Left ventricle myocardium inferior (tissue), 1 donor: ENCODE data around the gene NCOA4. TPM values are rescaled to one million over a fixed set of nuclear protein-coding genes. Genes with fewer than 3 reads are reported as not detected.
A peak's percentile ranks its signal among the peaks of the same experiment; 100 is the strongest.
"Not testable (repeated sequence)": the region's sequence is repeated elsewhere in the genome, so short reads cannot be mapped to it uniquely, and the experiment has no call there.

Experiments used
- DNase-seq: peaks from one replicate; pipeline ENCODE4 v3.0.0-alpha.2; 2020
- H3K27ac ChIP-seq: fragments of 200-600 bp; replicated peaks from 2 replicates; pipeline ENCODE4 v1.8.0; 2021
- H3K27me3 ChIP-seq: fragments of 200-600 bp; 2 replicates; pipeline ENCODE4 v1.8.0; 2021; ENCODE audit warnings: low read depth
- H3K36me3 ChIP-seq: fragments of 200-600 bp; 2 replicates; pipeline ENCODE4 v1.8.0; 2021
- H3K4me1 ChIP-seq: fragments of 200-600 bp; 2 replicates; pipeline ENCODE4 v1.8.0; 2021
- H3K4me3 ChIP-seq: fragments of 200-600 bp; 2 replicates; pipeline ENCODE4 v1.8.0; 2021; ENCODE audit warnings: mild to moderate bottlenecking, moderate library complexity
- H3K9me3 ChIP-seq: fragments of 200-600 bp; replicated peaks from 2 replicates; pipeline ENCODE4 v1.8.0; 2021
- intact Hi-C: fragments of 100-400 bp; cut with micrococcal nuclease; formaldehyde crosslinking; loops from one replicate; pipeline ENCODE4 v1.11.0; 2022
- total RNA-seq: library from RNA; stranded (reverse); fragmentation: NEBNext Ultra II Directional; extraction: Animal tissue kit (Norgen Biotek cat#: 25700); gene quantifications from one replicate; pipeline ENCODE4 v1.2.1, GENCODE V29; 2021
- TF ChIP-seq, protein P1 (sequence below): fragments of 200-600 bp; IDR thresholded peaks from 2 replicates; pipeline ENCODE4 v1.8.0; 2021; ENCODE audit warnings: antibody characterized with exemption, mild to moderate bottlenecking, borderline replicate concordance
- donor health status: DM: no; HTN: yes; CAD: no; lungs with severe emphysema.

The NCOA4 gene
- total RNA-seq, 1 donor from 2014 or later = 270 TPM

- Histone ChIP-seq H3K36me3 (peaks cover 78% of the 10 kb centered on the region), H3K9me3 (no peaks in the 10 kb centered on the region), H3K27ac (no peak overlapping the region), H3K4me1 (no peaks in the 10 kb centered on the region), H3K27me3 (no peaks in the 10 kb centered on the region), H3K4me3 (no peak overlapping the region)
- no peak for DNase-seq
- TF ChIP-seq, protein P1, sequence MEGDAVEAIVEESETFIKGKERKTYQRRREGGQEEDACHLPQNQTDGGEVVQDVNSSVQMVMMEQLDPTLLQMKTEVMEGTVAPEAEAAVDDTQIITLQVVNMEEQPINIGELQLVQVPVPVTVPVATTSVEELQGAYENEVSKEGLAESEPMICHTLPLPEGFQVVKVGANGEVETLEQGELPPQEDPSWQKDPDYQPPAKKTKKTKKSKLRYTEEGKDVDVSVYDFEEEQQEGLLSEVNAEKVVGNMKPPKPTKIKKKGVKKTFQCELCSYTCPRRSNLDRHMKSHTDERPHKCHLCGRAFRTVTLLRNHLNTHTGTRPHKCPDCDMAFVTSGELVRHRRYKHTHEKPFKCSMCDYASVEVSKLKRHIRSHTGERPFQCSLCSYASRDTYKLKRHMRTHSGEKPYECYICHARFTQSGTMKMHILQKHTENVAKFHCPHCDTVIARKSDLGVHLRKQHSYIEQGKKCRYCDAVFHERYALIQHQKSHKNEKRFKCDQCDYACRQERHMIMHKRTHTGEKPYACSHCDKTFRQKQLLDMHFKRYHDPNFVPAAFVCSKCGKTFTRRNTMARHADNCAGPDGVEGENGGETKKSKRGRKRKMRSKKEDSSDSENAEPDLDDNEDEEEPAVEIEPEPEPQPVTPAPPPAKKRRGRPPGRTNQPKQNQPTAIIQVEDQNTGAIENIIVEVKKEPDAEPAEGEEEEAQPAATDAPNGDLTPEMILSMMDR = no peak
- intact Hi-C loops = no loop called here
These were observed 29.9 kb downstream of the NCOA4 start for GRCh38 chr10:46000538-46000937.

GRCh38 chr10:45999955-46000354 lies 30.5 kb downstream of the NCOA4 start:
- H3K36me3 ChIP-seq = peaks cover 72% of the 10 kb centered on the region

GRCh38 chr10:45997994-45998763 lies 32.2 kb downstream of the NCOA4 start:
- peaks cover 62% of the 10 kb centered on the region for H3K36me3 ChIP-seq
- H3K4me3 ChIP-seq = no peak overlapping the region
- TF ChIP-seq, protein P1 = no peak
- DNase-seq = no peak
- no peaks in the 10 kb centered on the region for H3K9me3 ChIP-seq
- no peaks in the 10 kb centered on the region for H3K4me1 ChIP-seq
- H3K27me3 ChIP-seq = no peaks in the 10 kb centered on the region
- intact Hi-C loops = no loop called here
- H3K27ac ChIP-seq = no peak overlapping the region

More at GRCh38 chr10:45999955-46000354, 30.5 kb downstream of the NCOA4 start:
- H3K9me3 ChIP-seq, H3K27me3 ChIP-seq, DNase-seq, intact Hi-C loops, H3K4me3 ChIP-seq, H3K27ac ChIP-seq, H3K4me1 ChIP-seq: not testable (repeated sequence)

- peaks cover 60% of the 10 kb centered on the region for H3K36me3 ChIP-seq
- no peak overlapping the region for H3K4me3 ChIP-seq
- TF ChIP-seq, protein P1 = no peak
- DNase-seq = no peak
- intact Hi-C loops = no loop called here
- no peaks in the 10 kb centered on the region for H3K9me3 ChIP-seq
- H3K4me1 ChIP-seq = no peaks in the 10 kb centered on the region
- no peak overlapping the region for H3K27ac ChIP-seq
- H3K27me3 ChIP-seq = no peaks in the 10 kb centered on the region
These were observed 32.9 kb downstream of the NCOA4 start for GRCh38 chr10:45997557-45997956.

DNA sequence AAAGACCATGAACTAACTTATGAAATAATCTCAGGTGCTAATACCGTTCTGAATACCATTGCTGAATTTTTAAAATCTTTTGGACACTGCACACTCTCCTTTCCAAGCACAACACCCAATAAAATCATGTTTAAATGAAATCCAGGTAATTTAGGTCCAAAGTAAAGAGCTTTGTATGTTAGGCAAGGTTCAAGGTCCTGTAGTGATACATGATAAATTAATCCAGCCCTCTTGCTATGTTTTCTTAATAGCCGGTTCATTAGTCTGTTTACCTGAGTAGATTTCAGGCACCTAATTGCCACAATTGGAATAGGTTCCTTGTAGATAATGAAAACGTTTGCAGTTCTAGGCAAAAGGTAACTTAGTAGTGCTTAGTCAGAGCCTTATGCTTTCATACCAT lies 44.8 kb downstream of the NCOA4 start:
- H3K27ac ChIP-seq, H3K4me3 ChIP-seq, DNase-seq, H3K9me3 ChIP-seq, H3K27me3 ChIP-seq, intact Hi-C loops: not testable (repeated sequence)
- H3K36me3 ChIP-seq = peaks cover 55% of the 10 kb centered on the region
- H3K4me1 ChIP-seq = peaks cover 11% of the 10 kb centered on the region

DNA sequence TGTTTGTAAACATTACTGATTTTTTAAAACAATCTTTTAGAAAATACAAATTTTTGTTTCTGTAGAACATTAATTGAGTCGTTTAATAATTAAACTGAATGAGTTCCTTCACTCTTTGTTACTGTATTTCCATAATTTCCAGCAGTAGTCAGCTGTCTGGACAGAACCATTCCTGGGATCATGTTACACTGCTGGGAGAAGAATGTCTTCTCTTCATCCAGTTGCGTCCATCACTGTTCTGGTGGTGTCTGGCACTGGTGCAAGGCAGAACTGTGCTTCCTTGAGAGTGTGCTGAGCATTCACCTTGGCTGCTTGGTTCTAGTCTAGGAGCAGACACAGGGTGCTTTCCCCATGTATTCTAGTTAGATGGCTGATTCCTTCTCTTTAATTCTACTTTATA lies 46.0 kb downstream of the NCOA4 start:
- intact Hi-C loops, H3K27ac ChIP-seq, H3K9me3 ChIP-seq, H3K27me3 ChIP-seq, DNase-seq, H3K4me3 ChIP-seq: not testable (repeated sequence)
- Histone ChIP-seq H3K4me1 (peaks cover 11% of the 10 kb centered on the region), H3K36me3 (peaks cover 47% of the 10 kb centered on the region)

DNA sequence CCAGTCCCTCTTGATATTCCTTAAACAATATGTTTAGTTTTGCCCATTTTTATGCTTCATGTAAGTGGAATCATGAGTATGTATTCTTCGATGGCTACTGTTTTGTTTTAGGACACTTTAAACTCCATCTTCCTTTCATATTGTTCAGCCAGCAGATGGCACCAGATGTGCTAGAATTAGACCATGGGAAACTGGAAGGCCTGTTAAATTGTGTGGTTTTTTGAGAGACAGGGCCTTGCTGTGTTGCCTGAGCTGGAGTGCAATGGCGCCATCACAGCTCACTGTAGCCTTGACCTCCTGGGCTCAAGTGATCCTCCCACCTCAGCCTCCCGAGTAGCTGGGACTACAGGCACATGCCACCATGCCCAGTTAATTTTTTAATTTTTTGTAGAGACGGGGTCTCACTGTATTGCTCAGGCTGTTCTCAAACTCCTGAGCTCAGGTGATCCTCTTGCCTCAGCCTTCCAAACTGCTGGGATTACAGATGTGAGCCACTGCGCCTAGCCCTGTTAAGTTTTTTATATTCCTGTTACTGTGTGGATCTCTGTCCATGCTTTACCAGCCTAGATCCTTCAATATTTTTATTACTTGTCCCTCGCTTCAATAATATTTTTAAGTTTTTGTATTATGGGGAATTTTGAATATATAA lies 46.8 kb downstream of the NCOA4 start:
- H3K4me3 ChIP-seq, DNase-seq, intact Hi-C loops, H3K27me3 ChIP-seq, H3K27ac ChIP-seq, H3K9me3 ChIP-seq: not testable (repeated sequence)
- Histone ChIP-seq H3K4me1 (peaks cover 16% of the 10 kb centered on the region), H3K36me3 (peaks cover 43% of the 10 kb centered on the region)
- TF ChIP-seq, protein P1 = peak; percentile 46

- H3K4me3 ChIP-seq, H3K9me3 ChIP-seq, H3K27me3 ChIP-seq, DNase-seq, intact Hi-C loops, H3K27ac ChIP-seq: not testable (repeated sequence)
- peaks cover 20% of the 10 kb centered on the region for H3K4me1 ChIP-seq
- peaks cover 44% of the 10 kb centered on the region for H3K36me3 ChIP-seq
These were observed 49.1 kb downstream of the NCOA4 start for GRCh38 chr10:45981367-45981766.

- H3K27me3 ChIP-seq, H3K4me3 ChIP-seq, H3K9me3 ChIP-seq, DNase-seq, intact Hi-C loops: not testable (repeated sequence)
- Histone ChIP-seq H3K4me1 (peaks cover 23% of the 10 kb centered on the region), H3K36me3 (peaks cover 33% of the 10 kb centered on the region), H3K27ac (peak overlapping the region; percentile 66)
These were observed 51.9 kb downstream of the NCOA4 start for GRCh38 chr10:45978554-45978953.
